ENCODE measurements around the gene CACNG4. TPM values are rescaled to one million over a fixed set of nuclear protein-coding genes. Genes with fewer than 3 reads are reported as not detected.

The CACNG4 gene
- total RNA-seq, 4 donors from 2014 or later, result 0.21 to 3.9 (median 0.26) TPM; not detected in 1

- TF ChIP-seq CTCF (IDR thresholded peaks at IDR 0.05) (no peak), POLR2A (IDR thresholded peaks at IDR 0.05) (no peak)
- H3K4me3 ChIP-seq, result no peak overlapping the region
These were observed 86.1 kb downstream of the CACNG4 start for GRCh38 chr17:67050471-67051154.

GRCh38 chr17:67051155-67051538 is 86.6 kb downstream of the CACNG4 start:
- intact Hi-C loops (cut with DNase I; ENCODE audit: low total_unique reads), result no loop called here

More at GRCh38 chr17:67050471-67051154, 86.1 kb downstream of the CACNG4 start:
- intact Hi-C loops (cut with DNase I; ENCODE audit: low total_unique reads), result no loop called here
- no peaks in the 10 kb centered on the region for H3K36me3 ChIP-seq
- H3K4me1 ChIP-seq, result no peaks in the 10 kb centered on the region
- no peaks in the 10 kb centered on the region for H3K27me3 ChIP-seq
- DNase-seq, result no peak
- no peak overlapping the region for H3K27ac ChIP-seq
- peaks cover 0 to 13% of the 10 kb centered on the region in 2 donors for H3K9me3 ChIP-seq

GRCh38 chr17:67051837-67052236 is 87.3 kb downstream of the CACNG4 start:
- Histone ChIP-seq H3K36me3 (no peaks in the 10 kb centered on the region), H3K4me3 (no peak overlapping the region), H3K9me3 (peaks cover 0 to 13% of the 10 kb centered on the region in 2 donors), H3K4me1 (no peaks in the 10 kb centered on the region), H3K27ac (no peak overlapping the region), H3K27me3 (no peaks in the 10 kb centered on the region)
- no peak for TF ChIP-seq CTCF (IDR thresholded peaks at IDR 0.05)
- no peak for TF ChIP-seq POLR2A (IDR thresholded peaks at IDR 0.05)
- intact Hi-C loops (cut with DNase I; ENCODE audit: low total_unique reads), result no loop called here
- DNase-seq, result no peak

More at GRCh38 chr17:67051155-67051538, 86.6 kb downstream of the CACNG4 start:
- no peak for DNase-seq
- Histone ChIP-seq H3K9me3 (peaks cover 0 to 13% of the 10 kb centered on the region in 2 donors), H3K36me3 (no peaks in the 10 kb centered on the region), H3K4me3 (no peak overlapping the region), H3K4me1 (no peaks in the 10 kb centered on the region), H3K27me3 (no peaks in the 10 kb centered on the region), H3K27ac (no peak overlapping the region)
- TF ChIP-seq CTCF (IDR thresholded peaks at IDR 0.05) (no peak), POLR2A (IDR thresholded peaks at IDR 0.05) (no peak)

GRCh38 chr17:67052720-67053437 is 88.4 kb downstream of the CACNG4 start:
- Histone ChIP-seq H3K4me1 (no peaks in the 10 kb centered on the region), H3K36me3 (no peaks in the 10 kb centered on the region), H3K9me3 (peaks cover 0 to 13% of the 10 kb centered on the region in 2 donors), H3K27ac (no peak overlapping the region), H3K4me3 (no peak overlapping the region), H3K27me3 (no peaks in the 10 kb centered on the region)
- DNase-seq, result no peak
- intact Hi-C loops (cut with DNase I; ENCODE audit: low total_unique reads), result no loop called here
- TF ChIP-seq POLR2A (IDR thresholded peaks at IDR 0.05), result no peak

GRCh38 chr17:67053438-67054000 is 89.0 kb downstream of the CACNG4 start:
- Histone ChIP-seq H3K4me3 (no peak overlapping the region), H3K9me3 (peaks cover 0 to 9% of the 10 kb centered on the region in 2 donors), H3K36me3 (no peaks in the 10 kb centered on the region), H3K27me3 (no peaks in the 10 kb centered on the region), H3K27ac (no peak overlapping the region), H3K4me1 (no peaks in the 10 kb centered on the region)
- intact Hi-C loops (cut with DNase I; ENCODE audit: low total_unique reads), result no loop called here
- TF ChIP-seq POLR2A (IDR thresholded peaks at IDR 0.05) (no peak), CTCF (IDR thresholded peaks at IDR 0.05) (no peak)
- no peak for DNase-seq

All from uterus (tissue), 4 donors.